Renal cortical epithelial cell (primary cell): ENCODE results near the gene RABAC1. TPM values are rescaled to one million over a fixed set of nuclear protein-coding genes. Genes with fewer than 3 reads are reported as not detected.

Experiments used
- DNase-seq: peaks from one replicate; pipeline ENCODE4 v3.0.0-alpha.2; 2011; ENCODE audit warnings: low read depth
- total RNA-seq: library from RNA; depleted of rRNA; stranded (reverse); fragments of >200 nt; gene quantifications from 2 replicates; pipeline ENCODE4 v1.2.3, GENCODE V29; 2014

The RABAC1 gene
- total RNA-seq, 1 donor from 2014 or later, result 71.8 TPM

DNA sequence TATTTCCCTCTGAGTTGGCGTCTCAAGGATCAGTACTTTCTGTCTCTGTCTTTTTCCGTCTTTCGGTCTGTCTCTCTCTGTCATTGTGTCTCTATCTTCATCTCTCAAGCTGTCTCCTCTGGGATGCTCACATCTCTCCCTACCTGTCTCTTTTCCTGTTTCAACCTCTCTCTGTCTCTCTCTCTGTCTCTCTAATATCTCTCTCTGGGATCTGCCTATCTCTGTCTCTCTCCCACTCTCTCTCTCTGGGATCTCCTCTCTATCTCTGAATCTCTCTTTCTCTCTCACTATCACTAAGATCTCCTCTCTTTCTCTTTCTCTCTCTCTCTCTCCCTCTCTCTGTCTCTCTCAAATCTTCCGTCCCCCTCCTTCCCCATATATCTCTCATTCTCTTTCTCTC is 30.9 kb upstream of the RABAC1 start:
- no peak for DNase-seq

GRCh38 chr19:41988947-41989346 is 29.8 kb upstream of the RABAC1 start:
- DNase-seq, result no peak

DNA sequence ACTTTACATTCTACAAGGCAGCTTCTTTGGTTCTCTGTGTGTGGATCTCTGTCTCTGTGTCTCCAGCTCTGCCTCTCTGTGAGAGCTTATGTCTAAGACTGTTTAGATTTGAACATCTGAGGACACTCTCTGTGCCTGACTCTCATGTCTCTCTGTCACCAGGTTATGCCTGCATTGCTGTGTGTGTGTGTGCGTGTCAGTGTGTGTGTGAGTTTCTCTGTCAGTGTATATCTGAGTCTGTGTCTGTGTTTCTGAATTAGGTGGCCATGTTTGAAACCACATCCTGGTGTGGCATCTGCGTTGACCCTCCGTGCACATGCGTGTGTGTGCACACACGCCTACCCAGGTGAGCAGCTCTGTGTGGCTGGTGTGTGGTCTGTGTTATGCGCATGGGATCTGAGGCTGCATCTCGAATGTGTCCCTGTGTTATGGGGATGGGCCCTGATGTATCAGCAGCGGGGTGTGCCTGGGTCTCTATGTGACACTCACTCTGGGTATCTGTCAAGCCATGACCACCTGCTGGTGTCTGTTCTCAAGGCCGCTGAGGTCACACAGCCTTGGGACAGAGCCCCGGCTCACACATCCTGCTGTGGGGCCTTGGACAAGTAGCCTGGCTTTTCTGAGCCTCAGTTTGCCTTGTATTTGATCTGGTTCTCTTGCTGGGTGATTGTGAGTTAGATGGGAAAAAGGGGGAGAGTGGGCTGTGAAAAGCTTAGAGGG is 28.2 kb upstream of the RABAC1 start:
- DNase-seq, result no peak

GRCh38 chr19:41984961-41985360 is 25.8 kb upstream of the RABAC1 start:
- DNase-seq, result no peak

DNA sequence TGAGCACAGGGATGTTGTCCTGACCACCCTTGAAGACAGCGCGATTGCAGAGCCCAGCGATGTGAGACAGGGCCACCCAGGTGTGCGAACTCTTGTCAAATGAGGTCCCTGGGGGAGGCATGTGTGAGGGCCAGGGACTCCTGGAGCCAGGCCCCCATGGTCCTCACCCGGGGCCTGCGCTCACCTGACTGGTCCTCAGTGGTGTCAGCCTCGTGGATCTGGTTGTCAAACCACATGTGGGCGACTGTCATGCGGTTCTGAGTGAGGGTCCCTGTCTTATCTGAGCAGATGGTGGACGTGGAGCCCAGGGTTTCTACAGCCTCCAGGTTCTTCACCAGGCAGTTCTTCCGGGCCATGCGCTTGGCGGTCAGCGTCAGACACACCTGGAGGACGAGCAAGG is 22.6 kb upstream of the RABAC1 start:
- no peak for DNase-seq

DNA sequence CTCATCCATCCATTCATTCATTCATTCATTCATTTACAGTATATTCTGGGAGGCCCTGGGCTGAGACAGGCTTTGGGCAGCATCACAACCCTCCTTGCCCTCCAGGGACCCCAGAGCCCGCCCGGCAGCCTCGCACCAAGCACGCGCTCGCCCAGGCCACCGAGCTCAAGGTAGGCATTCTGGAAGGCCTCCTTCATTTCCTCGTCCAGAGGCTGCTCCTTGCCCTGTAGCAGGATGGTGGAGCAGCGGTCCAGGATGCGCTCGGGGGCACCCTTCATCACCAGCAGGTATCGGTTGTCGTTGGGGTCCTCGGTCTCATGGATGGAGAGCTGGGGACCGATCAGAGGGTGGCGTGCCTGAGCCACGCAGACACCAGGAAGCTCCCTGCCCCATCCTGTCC is 19.3 kb upstream of the RABAC1 start:
- no peak for DNase-seq

- no peak for DNase-seq
These were observed 18.8 kb upstream of the RABAC1 start for GRCh38 chr19:41977916-41978315.

GRCh38 chr19:41974652-41975051 is 15.5 kb upstream of the RABAC1 start:
- DNase-seq, result no peak

GRCh38 chr19:41971363-41971762 is 12.2 kb upstream of the RABAC1 start:
- DNase-seq, result no peak

DNA sequence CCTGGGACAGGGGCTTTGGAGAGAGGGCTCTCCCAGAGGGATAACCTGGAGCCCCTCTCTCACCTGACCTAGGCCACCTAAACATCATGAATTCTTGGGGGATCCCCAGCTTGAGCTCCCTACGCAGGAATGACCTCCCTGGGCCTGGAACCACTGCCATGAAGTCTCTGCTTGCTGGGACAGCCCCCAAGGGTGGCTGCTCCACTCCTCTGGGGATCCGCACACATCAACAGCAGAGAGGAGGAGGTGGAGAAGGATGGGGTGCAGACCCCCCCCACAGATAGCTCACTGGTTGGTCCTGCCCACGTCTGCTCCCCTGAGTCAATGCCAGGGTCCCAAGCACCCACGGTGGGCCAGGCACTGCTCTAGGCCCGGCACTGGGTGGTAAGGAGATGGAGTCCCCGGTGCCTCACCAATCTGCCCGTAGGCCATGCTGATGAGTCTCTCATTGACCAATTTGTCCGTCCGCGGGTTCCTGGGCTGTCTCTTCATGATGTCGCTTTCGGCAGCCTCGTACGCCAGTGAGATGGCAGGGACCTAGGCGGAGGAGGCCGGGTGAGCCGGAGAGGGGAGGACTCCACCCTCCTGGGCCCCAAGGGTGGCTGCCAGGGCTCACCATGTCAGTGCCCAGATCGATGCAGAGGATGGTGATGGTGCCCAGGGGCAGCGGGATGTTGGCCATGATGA is 10.8 kb upstream of the RABAC1 start:
- DNase-seq, result no peak

DNA sequence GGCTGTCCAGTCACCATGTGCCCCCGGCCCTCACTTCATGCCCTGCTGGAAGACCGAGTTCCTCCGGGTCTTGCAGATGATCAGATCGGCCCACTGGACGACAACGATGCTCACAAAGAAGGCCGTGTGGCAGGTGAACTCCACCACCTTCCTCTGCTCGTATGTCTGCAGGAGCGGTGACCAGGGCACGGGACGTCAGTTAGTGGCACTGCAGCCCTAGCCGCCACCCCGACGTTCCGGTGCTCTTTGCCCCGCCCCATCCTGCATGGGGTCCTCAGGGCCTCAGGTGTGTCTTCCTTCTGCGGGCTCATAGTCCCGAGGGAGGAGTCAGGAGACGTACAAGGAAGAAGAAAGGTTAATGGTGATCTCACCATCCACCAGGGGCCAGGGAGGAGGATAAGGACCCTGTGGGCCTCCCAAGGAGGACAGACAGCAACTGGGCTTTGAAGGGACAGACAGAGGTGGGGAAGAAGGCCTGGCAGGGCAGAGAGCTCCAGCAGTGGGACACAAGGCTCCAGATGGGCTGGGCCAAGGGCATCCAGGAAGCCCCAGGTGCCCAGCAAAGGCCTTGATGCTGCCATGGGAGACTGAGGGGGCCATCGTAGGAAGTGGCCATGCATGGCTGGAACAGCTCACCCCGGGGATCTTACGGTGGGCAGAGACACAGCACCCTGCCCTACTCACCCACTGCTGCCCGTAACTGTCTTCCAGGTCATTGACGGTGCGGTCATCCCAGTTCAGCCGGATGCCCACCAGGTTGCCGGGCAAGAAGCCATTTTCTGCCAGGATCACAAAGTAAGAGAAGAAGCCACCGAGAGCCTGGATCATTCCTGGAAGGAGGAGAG is 9.9 kb upstream of the RABAC1 start:
- DNase-seq, result no peak

- DNase-seq, result no peak
These were observed 8.1 kb upstream of the RABAC1 start for GRCh38 chr19:41967054-41967783.

DNA sequence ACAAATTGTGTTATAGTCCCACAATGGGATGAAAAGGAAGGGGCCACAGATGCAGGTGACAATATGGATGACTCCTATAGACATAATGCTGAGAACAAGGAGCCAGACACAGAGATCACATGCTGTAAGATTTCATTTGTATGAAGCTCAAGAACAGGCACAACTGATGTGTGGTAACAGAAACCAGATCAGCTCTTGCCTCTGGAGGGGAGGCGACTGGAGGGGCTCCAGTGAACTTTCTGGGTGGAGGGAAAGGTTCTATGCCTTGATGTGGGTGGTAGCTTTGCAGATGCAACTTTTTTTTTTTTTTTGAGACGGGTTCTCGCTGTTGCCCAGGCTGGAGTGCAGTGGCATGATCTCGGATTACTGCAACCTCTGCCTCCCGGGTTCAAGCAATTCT is 6.0 kb upstream of the RABAC1 start:
- no peak for DNase-seq

- DNase-seq, result no peak
These were observed 1.9 kb upstream of the RABAC1 start for GRCh38 chr19:41960973-41961372.

GRCh38 chr19:41958367-41959055 is 610 bp downstream of the RABAC1 start:
- peak; percentile 36 for DNase-seq

GRCh38 chr19:41957838-41958366 is 1.2 kb downstream of the RABAC1 start:
- peak; percentile 87 for DNase-seq

- no peak for DNase-seq
These were observed 1.8 kb downstream of the RABAC1 start for GRCh38 chr19:41957161-41957837.

DNA sequence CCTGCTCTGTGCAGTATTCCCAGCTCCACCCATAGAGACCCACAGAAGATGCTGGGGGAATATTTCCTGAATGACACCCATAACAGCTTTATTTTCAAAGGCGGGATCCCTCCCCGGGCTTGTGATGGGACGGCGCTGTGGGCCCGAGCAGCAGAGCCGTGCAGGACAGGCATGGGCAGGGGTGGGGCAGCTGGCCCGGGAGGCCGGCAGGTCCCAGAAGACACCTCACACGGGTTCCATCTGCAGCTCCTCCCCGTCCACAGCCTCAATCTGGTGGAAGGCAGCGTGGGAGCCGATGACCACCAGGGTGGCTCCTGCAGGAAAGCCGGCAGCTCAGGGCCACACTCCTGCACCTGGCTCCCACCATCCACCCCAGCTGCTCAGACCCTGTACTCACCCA is 2.5 kb downstream of the RABAC1 start:
- no peak for DNase-seq

- DNase-seq, result no peak
These were observed 3.6 kb downstream of the RABAC1 start for GRCh38 chr19:41955521-41955920.

GRCh38 chr19:41951686-41952172 is 7.4 kb downstream of the RABAC1 start:
- peak; percentile 42 for DNase-seq
